ENCODE data around the gene BAHD1. TPM values are rescaled to one million over a fixed set of nuclear protein-coding genes. Genes with fewer than 3 reads are reported as not detected.

Gene BAHD1
- total and polyA plus RNA-seq, 2 donors (not counting 1 experiment from before 2014, with no cell fraction given) = 15.0 to 34.7 TPM

GRCh38 chr15:40495516-40495915 is 54.8 kb downstream of the BAHD1 start:
- H3K4me1 ChIP-seq (ENCODE audit: control insufficient read depth in 2 of 2, insufficient read depth in 2 of 2, low read length in 2 of 2) = no peaks in the 10 kb centered on the region
- no peaks in the 10 kb centered on the region for H3K27me3 ChIP-seq (replicated peaks in 1 of 4; ENCODE audit: control extremely low read depth in 1 of 4, control insufficient read depth in 3 of 4, insufficient read depth in 4 of 4, low read length in 3 of 4)
- TF ChIP-seq CTCF (IDR thresholded peaks at IDR 0.05) (no peak), EZH2 (IDR thresholded peaks at IDR 0.05; ENCODE audit: borderline replicate concordance, insufficient read depth, low read depth, low read length, poor library complexity, severe bottlenecking) (no peak)
- no peak overlapping the region for H3K4me3 ChIP-seq (ENCODE audit: control extremely low read depth in 1 of 5, extremely low read depth in 1 of 5, insufficient read depth in 1 of 5, low read depth in 2 of 5, low read length in 4 of 5)
- Mint-ChIP-seq H3K9me3 (ENCODE audit: insufficient read depth) (no peaks in the 10 kb centered on the region), H3K27ac (no peak overlapping the region), H3K4me3 (no peak overlapping the region), H3K4me1 (no peaks in the 10 kb centered on the region), H3K27me3 (peaks cover 28% of the 10 kb centered on the region)
- no peak overlapping the region for H2AFZ ChIP-seq (ENCODE audit: insufficient read depth, low read depth, low read length, poor library complexity, severe bottlenecking)
- no peak overlapping the region for H3K27ac ChIP-seq (ENCODE audit: low read length in 2 of 2)
- H3K36me3 ChIP-seq (replicated peaks in 1 of 2; ENCODE audit: control extremely low read depth in 1 of 2, control insufficient read depth in 1 of 2, extremely low read depth in 1 of 2, insufficient read depth in 2 of 2, low read length in 1 of 2) = no peaks in the 10 kb centered on the region
- H3K4me2 ChIP-seq (replicated peaks; ENCODE audit: low read depth, low read length, poor library complexity, severe bottlenecking) = no peak overlapping the region
- DNase-seq (no peak), ATAC-seq (ENCODE audit: low read depth) (no peak)
- no peaks in the 10 kb centered on the region for H4K20me1 ChIP-seq (ENCODE audit: control insufficient read depth, insufficient read depth, low read length, poor library complexity, severe bottlenecking)
- ChIA-PET POLR2A (no interaction called here), CTCF (no interaction called here)
- no peak overlapping the region for H3K9ac ChIP-seq (ENCODE audit: low read length)
- no peaks in the 10 kb centered on the region for H3K9me3 ChIP-seq (ENCODE audit: control extremely low read depth in 1 of 3, control insufficient read depth in 2 of 3, insufficient read depth in 1 of 3, low read length in 2 of 3)
- 93% methylated on average over 2 of the region's 2 CpGs for WGBS (ENCODE audit: insufficient coverage)
- intact Hi-C loops (cut with micrococcal nuclease) = no loop called here
- H3K79me2 ChIP-seq (ENCODE audit: control insufficient read depth, insufficient read depth, low read length) = no peaks in the 10 kb centered on the region

- POLR2A ChIA-PET = no interaction called here
- Histone ChIP-seq H4K20me1 (ENCODE audit: control insufficient read depth, insufficient read depth, low read length, poor library complexity, severe bottlenecking) (no peaks in the 10 kb centered on the region), H3K36me3 (replicated peaks in 1 of 2; ENCODE audit: control extremely low read depth in 1 of 2, control insufficient read depth in 1 of 2, extremely low read depth in 1 of 2, insufficient read depth in 2 of 2, low read length in 1 of 2) (no peaks in the 10 kb centered on the region), H3K79me2 (ENCODE audit: control insufficient read depth, insufficient read depth, low read length) (no peaks in the 10 kb centered on the region), H3K4me1 (ENCODE audit: control insufficient read depth in 2 of 2, insufficient read depth in 2 of 2, low read length in 2 of 2) (no peaks in the 10 kb centered on the region), H2AFZ (ENCODE audit: insufficient read depth, low read depth, low read length, poor library complexity, severe bottlenecking) (no peak overlapping the region), H3K4me2 (replicated peaks; ENCODE audit: low read depth, low read length, poor library complexity, severe bottlenecking) (no peak overlapping the region), H3K4me3 (ENCODE audit: control extremely low read depth in 1 of 5, extremely low read depth in 1 of 5, insufficient read depth in 1 of 5, low read depth in 2 of 5, low read length in 4 of 5) (no peak overlapping the region), H3K27ac (ENCODE audit: low read length in 2 of 2) (no peak overlapping the region), H3K27me3 (replicated peaks in 1 of 4; ENCODE audit: control extremely low read depth in 1 of 4, control insufficient read depth in 3 of 4, insufficient read depth in 4 of 4, low read length in 3 of 4) (peaks cover 0 to 6% (median 1%) of the 10 kb centered on the region in 4 experiments), H3K9me3 (ENCODE audit: control extremely low read depth in 1 of 3, control insufficient read depth in 2 of 3, insufficient read depth in 1 of 3, low read length in 2 of 3) (no peaks in the 10 kb centered on the region), H3K9ac (ENCODE audit: low read length) (no peak overlapping the region)
- ATAC-seq (ENCODE audit: low read depth) (no peak), DNase-seq (no peak)
- no peaks in the 10 kb centered on the region for H3K9me3 Mint-ChIP-seq (ENCODE audit: insufficient read depth)
- CTCF ChIA-PET = no interaction called here
- intact Hi-C loops (cut with micrococcal nuclease) = no loop called here
- no peak overlapping the region for H3K27ac Mint-ChIP-seq
- TF ChIP-seq EZH2 (IDR thresholded peaks at IDR 0.05; ENCODE audit: borderline replicate concordance, insufficient read depth, low read depth, low read length, poor library complexity, severe bottlenecking) = no peak
- no peak for TF ChIP-seq CTCF (IDR thresholded peaks at IDR 0.05)
- no CpG with 5 or more reads among the region's 5 CpGs for WGBS (ENCODE audit: insufficient coverage)
- no peak overlapping the region for H3K4me3 Mint-ChIP-seq
- H3K4me1 Mint-ChIP-seq = no peaks in the 10 kb centered on the region
- peaks cover 45% of the 10 kb centered on the region for H3K27me3 Mint-ChIP-seq
Measured at GRCh38 chr15:40498418-40498817, 57.7 kb downstream of the BAHD1 start.

All from B cell (primary cell).